Measurements from ENCODE around the gene RNF187.

RNF187 gene

GRCh38 chr1:228544021-228544850, 57.1 kb downstream of the RNF187 start:
- DNase-seq (ENCODE audit: low read depth in 2 of 2): no peak

DNA sequence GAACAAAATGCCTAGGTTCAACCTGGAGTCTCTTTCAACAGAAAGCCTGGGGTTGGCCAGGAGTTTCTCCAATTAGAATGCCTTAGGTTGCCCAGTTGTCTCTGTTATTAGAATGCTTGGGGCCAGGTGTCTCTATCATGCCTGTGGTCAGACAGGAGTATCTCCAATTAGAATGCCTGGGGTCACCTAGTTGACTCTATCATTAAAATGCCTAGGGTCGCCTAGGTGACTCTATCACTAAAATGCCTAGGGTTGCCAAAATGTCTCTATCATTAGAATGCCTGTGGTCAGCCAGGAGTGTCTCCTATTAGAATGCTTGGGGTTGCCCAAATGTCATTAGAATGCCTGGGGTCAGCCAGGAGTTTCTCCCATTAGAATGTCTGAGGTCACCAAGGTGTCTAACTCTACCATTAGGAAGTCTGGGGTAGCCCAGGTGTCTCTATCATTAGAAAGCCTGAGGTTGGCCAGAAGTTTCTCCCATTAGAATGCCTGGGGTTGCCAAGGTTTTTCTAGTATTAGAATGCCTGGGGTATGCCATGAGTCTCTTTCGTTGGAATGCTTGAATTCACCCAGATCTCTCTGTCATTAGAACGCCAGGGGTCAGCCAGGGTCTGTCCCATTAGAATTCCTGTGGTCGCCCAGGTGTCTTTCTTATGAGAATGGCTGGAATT, 57.9 kb downstream of the RNF187 start:
- DNase-seq (ENCODE audit: low read depth in 2 of 2): no peak
